ENCODE results near the gene MINDY3. TPM values are rescaled to one million over a fixed set of nuclear protein-coding genes. Genes with fewer than 3 reads are reported as not detected.

MINDY3 gene
- total and polyA plus RNA-seq, 4 donors = 6.5 to 16.1 (median 12.3) TPM

Other genes with a start within 250 kb of the MINDY3 start
- 1 to 10 TPM in 1 of 2 donors, under 1 TPM in 1; 0.75 to 1.0 TPM for gene ITGA8, start 140.6 kb downstream of the MINDY3 start, total RNA-seq
- under 1 TPM; 0.06 to 0.46 TPM for gene ITGA8, start 140.6 kb downstream of the MINDY3 start, polyA plus RNA-seq